Measurements from ENCODE around the gene PLCB1. TPM values are rescaled to one million over a fixed set of nuclear protein-coding genes. Genes with fewer than 3 reads are reported as not detected.
"Not testable (repeated sequence)": the region's sequence is repeated elsewhere in the genome, so short reads cannot be mapped to it uniquely, and the experiment has no call there.

The PLCB1 gene
- total and polyA plus RNA-seq, 2 donors (not counting 1 experiment from before 2014, with no cell fraction given), result 13.4 to 23.3 TPM

- no peak overlapping the region for H3K4me3 ChIP-seq (replicated peaks in 1 of 4; ENCODE audit: control extremely low read depth in 1 of 4, insufficient read depth in 1 of 4, low read depth in 3 of 4, low read length in 4 of 4)
- TF ChIP-seq EZH2 (IDR thresholded peaks at IDR 0.05; ENCODE audit: low read length, missing control alignments), result no peak
- no peak for TF ChIP-seq CTCF (conservative IDR thresholded peaks at IDR 0.05 in 1 of 2, IDR thresholded peaks at IDR 0.05 in 1 of 2; ENCODE audit: low read depth in 1 of 2, low read length in 2 of 2)
- H3K4me2 ChIP-seq (ENCODE audit: extremely low read depth, insufficient read depth, low read length), result no peak overlapping the region
- H3K36me3 ChIP-seq (ENCODE audit: control insufficient read depth, insufficient read depth, low read length), result no peaks in the 10 kb centered on the region
- no peaks in the 10 kb centered on the region for H3K79me2 ChIP-seq (ENCODE audit: control insufficient read depth, insufficient read depth, low read length)
- H3K9me3 ChIP-seq (ENCODE audit: control insufficient read depth, insufficient read depth, low read depth, low read length), result no peaks in the 10 kb centered on the region
- DNase-seq (ENCODE audit: low read depth in 2 of 2), result no peak
- H3K27me3 ChIP-seq (ENCODE audit: control insufficient read depth, insufficient read depth, low read length), result no peaks in the 10 kb centered on the region
- H3K9ac ChIP-seq (ENCODE audit: insufficient read depth, low read length), result no peak overlapping the region
- no peak overlapping the region for H3K27ac ChIP-seq (ENCODE audit: insufficient read depth, low read length)
- H2AFZ ChIP-seq (ENCODE audit: low read length), result no peak overlapping the region
- H3K4me1 ChIP-seq (ENCODE audit: control insufficient read depth, extremely low read depth, insufficient read depth, low read length), result no peaks in the 10 kb centered on the region
- no peaks in the 10 kb centered on the region for H4K20me1 ChIP-seq (ENCODE audit: control insufficient read depth, extremely low read depth, insufficient read depth, low read length)
These were observed 212.0 kb downstream of the PLCB1 start for GRCh38 chr20:8344106-8344505.

- Histone ChIP-seq H3K9me3 (ENCODE audit: control insufficient read depth, insufficient read depth, low read depth, low read length) (no peaks in the 10 kb centered on the region), H2AFZ (ENCODE audit: low read length) (no peak overlapping the region), H3K27ac (ENCODE audit: insufficient read depth, low read length) (no peak overlapping the region), H3K36me3 (ENCODE audit: control insufficient read depth, insufficient read depth, low read length) (no peaks in the 10 kb centered on the region), H3K4me1 (ENCODE audit: control insufficient read depth, extremely low read depth, insufficient read depth, low read length) (no peaks in the 10 kb centered on the region), H3K4me2 (ENCODE audit: extremely low read depth, insufficient read depth, low read length) (no peak overlapping the region), H3K27me3 (ENCODE audit: control insufficient read depth, insufficient read depth, low read length) (no peaks in the 10 kb centered on the region), H3K4me3 (replicated peaks in 1 of 4; ENCODE audit: control extremely low read depth in 1 of 4, insufficient read depth in 1 of 4, low read depth in 3 of 4, low read length in 4 of 4) (no peak overlapping the region), H3K9ac (ENCODE audit: insufficient read depth, low read length) (no peak overlapping the region), H3K79me2 (ENCODE audit: control insufficient read depth, insufficient read depth, low read length) (no peaks in the 10 kb centered on the region), H4K20me1 (ENCODE audit: control insufficient read depth, extremely low read depth, insufficient read depth, low read length) (no peaks in the 10 kb centered on the region)
- no peak for DNase-seq (ENCODE audit: low read depth in 2 of 2)
- TF ChIP-seq EZH2 (IDR thresholded peaks at IDR 0.05; ENCODE audit: low read length, missing control alignments) (no peak), CTCF (conservative IDR thresholded peaks at IDR 0.05 in 1 of 2, IDR thresholded peaks at IDR 0.05 in 1 of 2; ENCODE audit: low read depth in 1 of 2, low read length in 2 of 2) (no peak)
These were observed 212.6 kb downstream of the PLCB1 start for GRCh38 chr20:8344631-8345030.

- Histone ChIP-seq H3K27ac (ENCODE audit: insufficient read depth, low read length) (no peak overlapping the region), H3K9me3 (ENCODE audit: control insufficient read depth, insufficient read depth, low read depth, low read length) (no peaks in the 10 kb centered on the region), H4K20me1 (ENCODE audit: control insufficient read depth, extremely low read depth, insufficient read depth, low read length) (no peaks in the 10 kb centered on the region), H3K27me3 (ENCODE audit: control insufficient read depth, insufficient read depth, low read length) (no peaks in the 10 kb centered on the region), H3K36me3 (ENCODE audit: control insufficient read depth, insufficient read depth, low read length) (no peaks in the 10 kb centered on the region), H3K9ac (ENCODE audit: insufficient read depth, low read length) (no peak overlapping the region), H3K4me2 (ENCODE audit: extremely low read depth, insufficient read depth, low read length) (no peak overlapping the region), H3K4me1 (ENCODE audit: control insufficient read depth, extremely low read depth, insufficient read depth, low read length) (no peaks in the 10 kb centered on the region), H3K4me3 (replicated peaks in 1 of 4; ENCODE audit: control extremely low read depth in 1 of 4, insufficient read depth in 1 of 4, low read depth in 3 of 4, low read length in 4 of 4) (no peak overlapping the region), H2AFZ (ENCODE audit: low read length) (no peak overlapping the region), H3K79me2 (ENCODE audit: control insufficient read depth, insufficient read depth, low read length) (no peaks in the 10 kb centered on the region)
- TF ChIP-seq CTCF (conservative IDR thresholded peaks at IDR 0.05 in 1 of 2, IDR thresholded peaks at IDR 0.05 in 1 of 2; ENCODE audit: low read depth in 1 of 2, low read length in 2 of 2) (no peak), EZH2 (IDR thresholded peaks at IDR 0.05; ENCODE audit: low read length, missing control alignments) (no peak)
- DNase-seq (ENCODE audit: low read depth in 2 of 2), result no peak
These were observed 214.7 kb downstream of the PLCB1 start for GRCh38 chr20:8346700-8347270.

GRCh38 chr20:8350225-8350624, 218.2 kb downstream of the PLCB1 start:
- not testable (repeated sequence) for H3K27me3 ChIP-seq (ENCODE audit: control insufficient read depth, insufficient read depth, low read length); H3K4me1 ChIP-seq (ENCODE audit: control insufficient read depth, extremely low read depth, insufficient read depth, low read length); H2AFZ ChIP-seq (ENCODE audit: low read length); H3K36me3 ChIP-seq (ENCODE audit: control insufficient read depth, insufficient read depth, low read length); H3K9ac ChIP-seq (ENCODE audit: insufficient read depth, low read length); H3K9me3 ChIP-seq (ENCODE audit: control insufficient read depth, insufficient read depth, low read depth, low read length); H3K27ac ChIP-seq (ENCODE audit: insufficient read depth, low read length); H3K4me2 ChIP-seq (ENCODE audit: extremely low read depth, insufficient read depth, low read length); DNase-seq (ENCODE audit: low read depth in 2 of 2); H3K4me3 ChIP-seq (replicated peaks in 1 of 4; ENCODE audit: control extremely low read depth in 1 of 4, insufficient read depth in 1 of 4, low read depth in 3 of 4, low read length in 4 of 4); H4K20me1 ChIP-seq (ENCODE audit: control insufficient read depth, extremely low read depth, insufficient read depth, low read length); H3K79me2 ChIP-seq (ENCODE audit: control insufficient read depth, insufficient read depth, low read length)
